Epithelial cell of esophagus (primary cell): ENCODE data around the gene GJC2.

Experiments
- DNase-seq: peaks from one replicate; pipeline ENCODE4 v3.0.0; 2010; ENCODE audit warnings: low read depth
- H3K4me3 ChIP-seq: 2 replicates; pipeline ENCODE4 v1.5.1; 2011; ENCODE audit warnings: mild to moderate bottlenecking, low read length, control low read depth
- TF ChIP-seq, protein P1 (sequence below): IDR thresholded peaks from 2 replicates; pipeline ENCODE4 v1.5.1; 2011; ENCODE audit warnings: low read depth, mild to moderate bottlenecking, low read length, control low read depth, inconsistent platforms; ENCODE audit not compliant: insufficient read depth; ENCODE audit errors: missing control alignments

The GJC2 gene

DNA sequence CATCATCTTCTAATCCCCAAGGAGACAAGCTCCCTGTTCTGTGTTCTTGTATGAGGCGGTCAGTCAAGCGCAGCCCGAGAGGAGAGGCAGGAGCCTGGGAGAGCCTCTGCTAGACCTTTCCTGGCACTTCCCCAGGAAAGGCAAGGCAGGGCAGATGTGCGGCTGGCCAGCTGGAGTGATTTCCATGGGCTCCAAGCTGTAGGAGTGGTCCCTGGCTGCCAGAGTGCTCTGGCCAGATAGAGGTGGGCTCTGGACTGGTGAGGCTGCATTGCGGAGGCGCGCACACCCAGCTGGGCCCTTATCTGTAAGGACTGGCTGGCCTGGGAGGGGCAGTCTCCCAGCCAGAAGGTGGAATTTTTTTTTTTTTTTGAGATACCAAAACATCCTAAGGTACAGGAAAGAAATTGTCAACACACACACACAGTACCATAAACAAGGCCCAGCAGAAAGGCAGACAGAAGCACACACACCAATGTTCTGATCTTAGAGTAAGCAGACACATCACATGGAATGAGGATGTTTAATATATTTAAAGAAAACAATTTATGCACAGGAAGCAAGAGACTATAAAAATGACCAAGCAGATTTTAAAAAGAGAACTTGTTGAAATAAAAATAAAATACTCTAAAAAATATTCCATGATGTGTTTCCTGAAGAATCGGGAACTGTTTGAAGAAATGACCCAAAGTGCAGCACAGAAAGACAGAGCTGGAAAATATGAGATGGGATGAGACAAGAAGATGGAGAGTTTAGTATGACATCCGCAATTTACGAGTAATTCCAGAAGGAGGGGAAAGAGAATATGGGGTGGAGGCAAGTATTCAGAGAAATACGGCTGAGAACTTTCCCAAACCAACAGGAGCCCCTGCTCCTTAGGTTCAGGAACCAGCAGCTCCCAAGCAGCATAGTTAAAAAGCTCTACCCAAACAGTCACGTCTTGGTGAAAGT, 29.3 kb downstream of the GJC2 start:
- no peak overlapping the region for H3K4me3 ChIP-seq
- TF ChIP-seq, protein P1, sequence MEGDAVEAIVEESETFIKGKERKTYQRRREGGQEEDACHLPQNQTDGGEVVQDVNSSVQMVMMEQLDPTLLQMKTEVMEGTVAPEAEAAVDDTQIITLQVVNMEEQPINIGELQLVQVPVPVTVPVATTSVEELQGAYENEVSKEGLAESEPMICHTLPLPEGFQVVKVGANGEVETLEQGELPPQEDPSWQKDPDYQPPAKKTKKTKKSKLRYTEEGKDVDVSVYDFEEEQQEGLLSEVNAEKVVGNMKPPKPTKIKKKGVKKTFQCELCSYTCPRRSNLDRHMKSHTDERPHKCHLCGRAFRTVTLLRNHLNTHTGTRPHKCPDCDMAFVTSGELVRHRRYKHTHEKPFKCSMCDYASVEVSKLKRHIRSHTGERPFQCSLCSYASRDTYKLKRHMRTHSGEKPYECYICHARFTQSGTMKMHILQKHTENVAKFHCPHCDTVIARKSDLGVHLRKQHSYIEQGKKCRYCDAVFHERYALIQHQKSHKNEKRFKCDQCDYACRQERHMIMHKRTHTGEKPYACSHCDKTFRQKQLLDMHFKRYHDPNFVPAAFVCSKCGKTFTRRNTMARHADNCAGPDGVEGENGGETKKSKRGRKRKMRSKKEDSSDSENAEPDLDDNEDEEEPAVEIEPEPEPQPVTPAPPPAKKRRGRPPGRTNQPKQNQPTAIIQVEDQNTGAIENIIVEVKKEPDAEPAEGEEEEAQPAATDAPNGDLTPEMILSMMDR, result no peak
- DNase-seq, result no peak

DNA sequence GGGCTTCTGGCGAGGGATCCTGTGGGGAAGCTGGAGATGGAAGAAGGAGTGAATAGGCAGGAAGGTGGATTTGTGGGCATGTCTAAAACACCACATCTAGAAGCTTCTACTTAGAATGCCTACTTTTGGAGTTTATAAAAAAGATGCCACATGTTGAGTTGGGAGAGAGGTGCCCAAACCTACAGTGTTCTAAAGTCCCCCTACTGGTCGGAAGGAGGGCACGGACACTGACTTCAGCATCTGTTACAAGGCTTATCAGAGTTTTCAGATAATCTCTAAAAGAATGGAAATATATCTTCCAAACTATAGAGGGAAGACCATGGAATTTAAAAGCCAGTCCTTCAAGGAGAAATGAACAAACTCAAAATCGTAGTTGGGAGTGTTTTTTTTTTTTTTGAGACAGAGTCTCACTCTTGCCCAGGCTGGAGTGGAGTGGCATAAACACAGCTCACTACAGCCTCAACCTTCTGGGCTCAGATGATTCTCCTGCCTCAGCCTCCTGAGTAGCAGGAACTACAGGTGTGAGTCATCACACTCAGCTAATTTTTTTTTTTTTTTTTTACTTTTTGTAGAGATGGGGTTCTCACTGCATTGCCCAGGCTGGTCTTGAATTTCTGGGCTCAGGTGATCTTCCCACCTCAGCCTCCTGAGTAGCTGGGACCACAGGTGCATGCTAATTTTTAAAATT, 30.7 kb downstream of the GJC2 start:
- TF ChIP-seq, protein P1, result peak; percentile 30
- no peak for DNase-seq
- H3K4me3 ChIP-seq, result no peak overlapping the region

DNA sequence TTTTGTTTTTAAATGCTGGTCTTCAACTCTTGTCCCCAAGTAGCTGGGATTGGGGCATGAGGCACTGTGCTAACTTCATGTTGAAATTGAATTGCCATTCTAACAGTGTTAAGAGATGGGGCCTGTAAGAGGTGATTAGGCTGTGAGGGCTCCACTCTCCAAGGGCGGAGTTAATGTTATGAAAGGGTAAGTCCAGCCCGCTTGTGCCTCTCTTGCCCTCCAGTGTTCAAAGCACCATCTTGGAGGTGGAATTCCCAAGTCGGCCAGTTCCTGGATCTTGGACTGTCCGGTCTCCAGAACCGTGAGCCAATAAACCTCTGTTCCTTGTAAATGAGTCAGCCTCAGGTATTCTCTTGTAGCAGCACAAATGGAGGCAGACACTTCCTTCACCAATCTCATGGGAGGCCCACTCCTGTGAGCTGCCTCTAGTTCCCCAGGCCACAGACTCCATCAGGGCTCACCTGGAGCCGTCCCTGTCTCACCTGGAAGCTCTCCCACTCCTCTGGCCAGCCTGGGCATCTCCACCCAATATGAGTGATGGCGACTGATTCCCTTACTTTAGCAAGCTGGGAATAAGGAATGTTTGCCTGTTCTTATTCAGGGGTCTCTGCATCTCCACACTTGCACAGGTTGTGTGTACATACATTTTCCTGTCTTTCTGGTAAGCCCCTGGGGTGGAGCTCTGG, 31.4 kb downstream of the GJC2 start:
- DNase-seq, result no peak
- H3K4me3 ChIP-seq, result no peak overlapping the region
- TF ChIP-seq, protein P1, result no peak

DNA sequence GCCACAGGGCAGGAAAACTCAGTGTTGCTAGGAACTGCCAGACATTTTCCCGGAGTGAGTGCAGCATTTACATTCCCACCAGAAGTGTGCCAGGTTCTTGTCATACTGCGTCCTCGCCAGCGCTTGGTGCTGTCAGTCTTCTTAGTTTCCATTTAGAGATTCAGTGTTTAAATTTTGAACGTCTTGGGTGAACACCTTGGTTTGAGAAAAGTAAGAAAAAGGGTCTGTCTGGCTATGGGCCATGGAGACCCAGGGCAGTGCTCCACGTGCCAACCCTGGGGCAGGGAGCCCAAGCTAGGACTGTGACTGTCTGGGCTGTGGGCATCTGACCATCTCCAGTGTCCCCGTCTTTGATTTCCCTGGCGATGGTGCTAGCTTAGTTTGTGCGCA, 31.9 kb downstream of the GJC2 start:
- TF ChIP-seq, protein P1, result no peak
- no peak for DNase-seq
- no peak overlapping the region for H3K4me3 ChIP-seq

DNA sequence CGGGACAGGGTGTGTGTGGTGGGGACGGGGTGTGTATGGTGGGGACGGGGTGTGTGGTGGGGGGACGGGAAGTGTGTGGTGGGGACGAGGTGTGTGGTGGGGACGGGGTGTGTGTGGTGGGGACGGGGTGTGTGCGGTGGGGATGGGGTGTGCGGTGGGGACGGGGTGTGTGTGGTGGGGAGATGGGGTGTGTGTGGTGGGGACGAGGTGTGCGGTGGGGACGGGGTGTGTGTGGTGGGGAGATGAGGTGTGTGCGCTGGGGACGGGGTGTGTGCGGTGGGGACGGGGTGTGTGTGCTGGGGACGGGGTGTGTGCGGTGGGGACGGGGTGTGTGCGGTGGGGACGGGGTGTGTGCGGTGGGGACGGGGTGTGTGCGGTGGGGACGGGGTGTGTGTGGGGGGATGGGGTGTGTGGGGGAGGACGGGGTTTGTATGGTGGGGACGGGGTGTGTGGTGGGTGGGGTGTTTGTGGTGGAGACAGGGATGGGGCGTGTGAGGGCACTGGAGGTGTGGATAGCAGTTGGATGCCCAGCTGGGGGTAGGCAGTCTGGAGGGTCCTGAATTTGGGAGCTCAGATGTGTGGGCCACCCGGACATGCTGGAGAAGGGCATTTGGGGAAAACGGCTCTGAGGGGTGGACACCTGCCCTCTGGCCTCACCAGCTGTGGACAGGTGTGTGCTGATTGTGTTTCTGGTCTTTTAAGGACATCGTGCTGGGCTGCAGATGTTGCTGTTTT, 32.7 kb downstream of the GJC2 start:
- H3K4me3 ChIP-seq, result no peak overlapping the region
- DNase-seq, result no peak
- TF ChIP-seq, protein P1, result no peak

DNA sequence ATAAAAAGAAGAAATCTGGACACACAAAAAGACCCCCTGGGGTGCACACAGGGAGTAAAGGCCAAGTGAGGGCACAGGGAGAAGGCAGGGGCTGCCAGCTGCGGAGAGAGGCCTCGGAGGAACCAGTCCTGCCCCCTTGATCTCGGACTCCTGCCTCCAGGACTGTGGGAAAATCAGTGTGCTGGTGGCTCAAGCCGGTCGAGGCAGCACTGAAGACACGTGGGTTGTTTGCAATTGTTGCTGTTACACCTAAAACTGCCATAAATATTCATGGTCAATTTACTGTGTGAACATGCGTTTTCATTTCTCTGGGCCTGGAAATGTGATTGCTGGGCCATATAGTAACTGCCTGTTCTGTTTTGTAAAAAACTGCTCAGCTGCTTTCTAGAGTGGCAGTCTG, 34.4 kb downstream of the GJC2 start:
- TF ChIP-seq, protein P1, result no peak
- no peak overlapping the region for H3K4me3 ChIP-seq
- no peak for DNase-seq
